PC-3 (cell line): ENCODE data around the gene SPSB1.

Source experiments
- CTCF ChIP-seq: fragments of 300-600 bp; sonication (generic); conservative IDR thresholded peaks from 2 replicates; pipeline ENCODE4 v1.5.1; 2017; ENCODE audit warnings: antibody characterized with exemption, low read depth, mild to moderate bottlenecking, low read length
- EZH2phosphoT487 ChIP-seq: fragments of 300-600 bp; sonication (generic); IDR thresholded peaks from 2 replicates; pipeline ENCODE4 v1.6.1; 2018; ENCODE audit warnings: mild to moderate bottlenecking, antibody characterized with exemption, low read length, borderline replicate concordance

- TF ChIP-seq CTCF (no peak), EZH2phosphoT487 (no peak)
Observed at GRCh38 chr1:9352377-9353134, 59.9 kb downstream of the SPSB1 start.
